Tibial nerve (tissue), 4 donors: ENCODE data around the gene DMD. TPM values are rescaled to one million over a fixed set of nuclear protein-coding genes. Genes with fewer than 3 reads are reported as not detected.
A peak's percentile ranks its signal among the peaks of the same experiment; 100 is the strongest.

Source experiments
- DNase-seq, 2 donors: peaks; one replicate each; pipeline ENCODE4 v3.0.0-alpha.2; 2019; ENCODE audit warnings: low spot score in 2 of 2
- H3K27ac ChIP-seq, 4 donors: fragments of 200-600 bp; sonication (generic) in 3 of 4; one replicate each; pipeline ENCODE4 v1.5.1; 2017 to 2019; ENCODE audit warnings: mild to moderate bottlenecking in 1 of 4
- H3K27me3 ChIP-seq, 2 donors: fragments of 200-600 bp; sonication (generic) in 1 of 2; one replicate each; pipeline versions ENCODE4 v1.5.1 to v1.6.0; 2017 to 2019
- H3K36me3 ChIP-seq, 3 donors: fragments of 200-600 bp; sonication (generic); one replicate each; pipeline ENCODE4 v1.5.1; 2018 to 2019
- H3K4me1 ChIP-seq, 4 donors: fragments of 200-600 bp; sonication (generic) in 3 of 4; one replicate each; pipeline ENCODE4 v1.5.1; 2017 to 2019
- H3K4me3 ChIP-seq, 4 donors: fragments of 200-600 bp; sonication (generic) in 3 of 4; one replicate each; pipeline ENCODE4 v1.5.1; 2017 to 2019; ENCODE audit warnings: mild to moderate bottlenecking in 1 of 4, moderate library complexity in 1 of 4
- H3K9me3 ChIP-seq, 4 donors: fragments of 200-600 bp; sonication (generic) in 3 of 4; one replicate each; pipeline ENCODE4 v1.5.1; 2017 to 2019
- CTCF ChIP-seq, 5 experiments: fragments of 200-600 bp in 3 of 5; fragments of 450-650 bp in 2 of 5; sonication (generic) in 3 of 5; IDR thresholded peaks; one replicate each; pipeline ENCODE4 v1.5.1; 2016 to 2019; ENCODE audit warnings: antibody characterized with exemption in 5 of 5, mild to moderate bottlenecking in 3 of 5, moderate library complexity in 2 of 5
- EP300 ChIP-seq, 2 donors: sonication (generic); formaldehyde crosslinking; IDR thresholded peaks; one replicate each; pipeline ENCODE4 v1.6.1; 2017; ENCODE audit warnings: antibody characterized with exemption in 2 of 2, mild to moderate bottlenecking in 1 of 2
- POLR2A ChIP-seq, 2 donors: fragments of 450-650 bp; IDR thresholded peaks; one replicate each; pipeline ENCODE4 v1.6.1; 2017; ENCODE audit warnings: antibody characterized with exemption in 2 of 2, mild to moderate bottlenecking in 2 of 2, moderate library complexity in 2 of 2
- WGBS, 2 donors: methylation state at CpG; one replicate each; pipeline ENCODE4 v1.1.5; 2018; 5-methylcytosine and 5-hydroxymethylcytosine counted together
- total RNA-seq, 4 donors: library from RNA; depleted of rRNA; stranded (reverse); fragments of >200 nt; gene quantifications; one replicate each; pipeline ENCODE4 v1.1.0, GENCODE V29; 2016

The DMD gene
- total RNA-seq, 4 donors from 2014 or later: 156 to 345 (median 245) TPM

GRCh38 chrX:31421441-31421840 is 1789.9 kb downstream of the DMD start:
- Histone ChIP-seq H3K9me3 (no peaks in the 10 kb centered on the region), H3K4me1 (peaks cover 0 to 11% (median 0%) of the 10 kb centered on the region in 4 donors), H3K27ac (no peak overlapping the region), H3K36me3 (no peaks in the 10 kb centered on the region), H3K27me3 (no peaks in the 10 kb centered on the region), H3K4me3 (no peak overlapping the region)
- WGBS, 2 donors: 77 to 79% methylated on average over 3 of the region's 3 CpGs
- no peak for DNase-seq
- TF ChIP-seq POLR2A (IDR thresholded peaks at IDR 0.05) (no peak), CTCF (IDR thresholded peaks at IDR 0.05) (no peak), EP300 (IDR thresholded peaks at IDR 0.05) (no peak)

GRCh38 chrX:31420711-31421151 is 1790.6 kb downstream of the DMD start:
- H3K4me3 ChIP-seq: no peak overlapping the region
- WGBS, 2 donors: 93 to 94% methylated on average over 3 of the region's 3 CpGs
- H3K9me3 ChIP-seq: no peaks in the 10 kb centered on the region
- H3K36me3 ChIP-seq: no peaks in the 10 kb centered on the region
- no peak for DNase-seq
- H3K27ac ChIP-seq: no peak overlapping the region
- no peaks in the 10 kb centered on the region for H3K27me3 ChIP-seq
- TF ChIP-seq EP300 (IDR thresholded peaks at IDR 0.05) (peak in 1 of 2 donors; percentile 9), CTCF (IDR thresholded peaks at IDR 0.05) (no peak)
- peaks cover 0 to 11% (median 0%) of the 10 kb centered on the region in 4 donors for H3K4me1 ChIP-seq

- H3K4me1 ChIP-seq: peaks cover 0 to 11% (median 0%) of the 10 kb centered on the region in 4 donors
- WGBS, 2 donors: 89 to 97% methylated on average over 2 of the region's 2 CpGs
- no peak overlapping the region for H3K4me3 ChIP-seq
- no peaks in the 10 kb centered on the region for H3K27me3 ChIP-seq
- TF ChIP-seq CTCF (IDR thresholded peaks at IDR 0.05): no peak
- no peak for TF ChIP-seq EP300 (IDR thresholded peaks at IDR 0.05)
- no peak for TF ChIP-seq POLR2A (IDR thresholded peaks at IDR 0.05)
- no peak overlapping the region for H3K27ac ChIP-seq
- no peaks in the 10 kb centered on the region for H3K9me3 ChIP-seq
- DNase-seq: no peak
- H3K36me3 ChIP-seq: no peaks in the 10 kb centered on the region
These were observed 1791.0 kb downstream of the DMD start for GRCh38 chrX:31420302-31420701.

GRCh38 chrX:31397119-31397518 is 1814.2 kb downstream of the DMD start:
- no peak overlapping the region for H3K27ac ChIP-seq
- H3K27me3 ChIP-seq: no peaks in the 10 kb centered on the region
- no peaks in the 10 kb centered on the region for H3K36me3 ChIP-seq
- H3K9me3 ChIP-seq: no peaks in the 10 kb centered on the region
- no peak overlapping the region for H3K4me3 ChIP-seq
- DNase-seq: no peak
- 75 to 87% methylated on average over 3 of the region's 3 CpGs for WGBS, 2 donors
- H3K4me1 ChIP-seq: no peaks in the 10 kb centered on the region
- no peak for TF ChIP-seq EP300 (IDR thresholded peaks at IDR 0.05)
- no peak for TF ChIP-seq CTCF (IDR thresholded peaks at IDR 0.05)
- no peak for TF ChIP-seq POLR2A (IDR thresholded peaks at IDR 0.05)

GRCh38 chrX:31392513-31392912 is 1818.8 kb downstream of the DMD start:
- Histone ChIP-seq H3K4me3 (no peak overlapping the region), H3K36me3 (no peaks in the 10 kb centered on the region), H3K27me3 (no peaks in the 10 kb centered on the region), H3K9me3 (no peaks in the 10 kb centered on the region), H3K27ac (no peak overlapping the region), H3K4me1 (no peaks in the 10 kb centered on the region)
- DNase-seq: no peak
- 91 to 100% methylated on average over 3 of the region's 3 CpGs for WGBS, 2 donors
- TF ChIP-seq CTCF (IDR thresholded peaks at IDR 0.05): no peak
- TF ChIP-seq POLR2A (IDR thresholded peaks at IDR 0.05): no peak
- no peak for TF ChIP-seq EP300 (IDR thresholded peaks at IDR 0.05)
